BLaER1 treated with 17β-estradiol and CSF1 and Interleukin-3, amounts not matched to agents 10 nM and 100 nM (cell line): Measurements from ENCODE around the gene ATP2C2.
A peak's percentile ranks its signal among the peaks of the same experiment; 100 is the strongest.

Source experiments
- H3K27ac ChIP-seq, 11 experiments: shearing (Covaris generic); formaldehyde crosslinking; 2 replicates each; pipeline ENCODE4 v1.8.1; 2022
- H3K27me3 ChIP-seq, 11 experiments: shearing (Covaris generic); formaldehyde crosslinking; 2 replicates each; pipeline ENCODE4 v1.8.1; 2022
- H3K36me3 ChIP-seq, 11 experiments: shearing (Covaris generic); formaldehyde crosslinking; 2 replicates each; pipeline ENCODE4 v1.8.1; 2022
- H3K4me1 ChIP-seq, 10 experiments: shearing (Covaris generic); formaldehyde crosslinking; 2 replicates each; pipeline ENCODE4 v1.8.1; 2022
- H3K4me2 ChIP-seq, 11 experiments: shearing (Covaris generic); formaldehyde crosslinking; 2 replicates each; pipeline ENCODE4 v1.8.1; 2022
- H3K4me3 ChIP-seq, 10 experiments: shearing (Covaris generic); formaldehyde crosslinking; 2 replicates each; pipeline ENCODE4 v1.8.1; 2022
- H3K9ac ChIP-seq, 11 experiments: shearing (Covaris generic); formaldehyde crosslinking; 2 replicates each; pipeline ENCODE4 v1.8.1; 2022
- H3K9me3 ChIP-seq, 11 experiments: shearing (Covaris generic); formaldehyde crosslinking; replicated peaks in 1 of 11; 2 replicates each; pipeline ENCODE4 v1.8.1; 2022
- H4K20me1 ChIP-seq, 11 experiments: shearing (Covaris generic); formaldehyde crosslinking; 2 replicates each; pipeline ENCODE4 v1.8.1; 2022
- Cebpa-rat ChIP-seq, 11 experiments: shearing (Covaris generic); IDR thresholded peaks; 2 replicates each; pipeline ENCODE4 v1.8.1; 2022

The ATP2C2 gene

DNA sequence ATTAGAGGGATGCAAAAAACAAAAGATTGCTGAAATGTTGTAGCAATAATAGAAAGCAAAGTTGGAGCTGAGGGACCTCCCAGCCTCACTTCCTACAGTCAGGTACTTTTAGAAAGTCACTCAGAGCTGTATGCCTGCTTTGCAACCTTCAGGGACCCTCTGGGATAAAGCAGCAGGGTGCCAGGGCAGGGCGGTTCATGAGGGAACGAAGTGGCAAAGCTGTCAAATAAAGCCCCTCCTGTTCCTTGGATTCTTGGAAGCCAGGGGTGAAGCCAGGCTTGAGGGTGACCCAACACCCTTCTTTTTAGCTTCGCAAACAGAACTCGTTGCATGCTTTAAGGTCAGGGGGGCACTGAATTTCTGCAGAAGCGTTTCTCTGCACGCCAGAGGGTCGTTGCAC lies 767 bp downstream of the ATP2C2 start:
- TF ChIP-seq Cebpa-rat (IDR thresholded peaks at IDR 0.05): no peak
- Histone ChIP-seq H3K27me3 (peaks cover 26 to 42% (median 38%) of the 10 kb centered on the region in 11 experiments), H3K4me2 (peak overlapping the region in 2 of 11 experiments; percentile 2 to 34; a peak in 3 of 22 replicates), H3K36me3 (no peaks in the 10 kb centered on the region), H4K20me1 (no peaks in the 10 kb centered on the region; a peak in 1 of 22 replicates), H3K9me3 (no peaks in the 10 kb centered on the region), H3K27ac (no peak overlapping the region), H3K9ac (no peak overlapping the region), H3K4me3 (no peak overlapping the region), H3K4me1 (peaks cover 8 to 83% (median 58%) of the 10 kb centered on the region in 10 experiments; a peak in 19 of 20 replicates)

DNA sequence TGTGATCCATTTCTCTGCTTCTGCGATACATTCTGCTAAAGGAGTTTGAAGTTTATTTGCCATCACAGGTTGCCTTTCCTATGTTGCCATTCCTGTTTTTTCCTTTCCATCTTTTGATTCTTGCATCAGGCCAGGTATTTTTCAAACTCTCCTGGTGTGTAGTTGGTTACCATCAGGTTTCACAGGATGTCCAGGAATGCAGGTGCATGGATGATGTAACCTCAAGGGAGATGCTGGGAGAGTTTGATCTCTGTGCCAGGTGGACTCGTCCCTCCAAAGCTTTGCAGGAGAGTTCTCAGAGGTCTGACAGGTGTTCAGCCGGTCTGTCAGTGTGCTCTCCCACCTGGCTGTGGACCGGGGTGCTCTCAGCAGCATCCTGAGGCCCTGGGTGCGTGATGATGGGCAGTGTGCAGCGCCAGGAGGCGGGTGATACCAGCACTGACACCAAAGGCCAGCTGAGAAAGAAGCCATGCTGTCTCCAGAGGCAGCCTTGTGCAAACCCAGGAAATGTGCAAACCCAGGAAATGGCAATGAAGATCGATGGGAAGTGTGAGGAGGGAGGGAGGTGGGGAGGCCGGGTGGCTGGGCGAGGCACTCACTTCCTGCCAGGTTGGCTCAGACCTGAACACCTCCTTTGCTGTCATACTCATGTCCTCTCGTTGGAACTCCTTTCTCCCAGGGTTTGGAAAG lies 1.7 kb downstream of the ATP2C2 start:
- no peak overlapping the region for H3K9ac ChIP-seq
- H3K4me3 ChIP-seq: peak overlapping the region in 1 of 10 experiments; percentile 25; a peak in 1 of 20 replicates
- H4K20me1 ChIP-seq: no peaks in the 10 kb centered on the region; a peak in 1 of 22 replicates
- peak overlapping the region in 4 of 11 experiments; percentile 1 to 85 (median 58); a peak in 5 of 22 replicates for H3K27ac ChIP-seq
- H3K4me1 ChIP-seq: peaks cover 9 to 90% (median 68%) of the 10 kb centered on the region in 10 experiments; a peak in 19 of 20 replicates
- TF ChIP-seq Cebpa-rat (IDR thresholded peaks at IDR 0.05): no peak
- H3K9me3 ChIP-seq: no peaks in the 10 kb centered on the region
- H3K36me3 ChIP-seq: no peaks in the 10 kb centered on the region
- peaks cover 26 to 42% (median 38%) of the 10 kb centered on the region in 11 experiments for H3K27me3 ChIP-seq
- H3K4me2 ChIP-seq: peak overlapping the region; percentile 5 to 90 (median 74); a peak in 21 of 22 replicates

DNA sequence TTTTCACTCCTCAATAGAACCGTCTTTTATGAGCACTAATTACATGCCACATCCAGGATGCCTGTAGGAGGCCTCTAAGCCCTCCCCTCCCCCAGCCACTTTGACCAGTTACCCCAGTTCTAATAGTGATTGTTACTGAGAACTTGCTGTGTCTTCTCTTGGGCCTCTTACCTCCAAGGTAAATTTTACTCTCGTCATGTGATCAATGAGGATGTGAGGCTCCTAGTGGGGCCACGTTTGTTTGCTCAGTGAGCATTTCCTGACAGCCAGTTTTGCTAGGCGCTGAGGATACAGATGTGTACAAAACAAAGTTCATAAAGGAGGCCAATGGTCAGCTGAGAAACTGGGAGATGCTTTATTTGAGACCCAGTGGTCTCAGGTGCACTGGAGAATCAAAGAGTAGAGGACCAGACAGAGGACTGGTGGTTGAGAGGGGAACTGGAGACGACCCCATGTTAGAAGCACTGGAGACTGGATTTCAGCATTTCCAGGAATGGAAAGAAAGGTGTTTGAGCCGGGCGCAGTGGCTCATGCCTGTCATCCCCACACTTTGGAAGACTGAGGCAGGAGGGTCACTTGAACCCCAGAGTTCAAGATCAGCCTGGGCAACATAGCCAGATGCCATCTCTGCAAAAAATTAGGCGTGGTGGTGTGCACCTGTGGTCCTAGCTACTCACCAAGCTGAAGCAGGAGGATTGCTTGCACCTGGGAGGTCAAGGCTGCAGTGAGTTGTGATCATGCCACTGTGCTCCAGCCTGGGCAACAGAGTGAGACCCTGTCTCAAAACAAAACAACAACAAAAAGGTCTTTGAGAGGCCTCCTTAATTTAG lies 2.6 kb downstream of the ATP2C2 start:
- Histone ChIP-seq H3K27ac (peak overlapping the region in 6 of 11 experiments; percentile 1 to 85 (median 58); a peak in 9 of 22 replicates), H3K4me1 (peaks cover 17 to 98% (median 77%) of the 10 kb centered on the region in 10 experiments), H3K4me3 (no peak overlapping the region), H3K36me3 (no peaks in the 10 kb centered on the region), H3K4me2 (peak overlapping the region in 10 of 11 experiments; percentile 18 to 90 (median 75); a peak in 19 of 22 replicates), H4K20me1 (no peaks in the 10 kb centered on the region; a peak in 1 of 22 replicates), H3K9ac (no peak overlapping the region; a peak in 1 of 22 replicates), H3K9me3 (no peaks in the 10 kb centered on the region), H3K27me3 (peaks cover 26 to 42% (median 38%) of the 10 kb centered on the region in 11 experiments)
- TF ChIP-seq Cebpa-rat (IDR thresholded peaks at IDR 0.05): no peak

DNA sequence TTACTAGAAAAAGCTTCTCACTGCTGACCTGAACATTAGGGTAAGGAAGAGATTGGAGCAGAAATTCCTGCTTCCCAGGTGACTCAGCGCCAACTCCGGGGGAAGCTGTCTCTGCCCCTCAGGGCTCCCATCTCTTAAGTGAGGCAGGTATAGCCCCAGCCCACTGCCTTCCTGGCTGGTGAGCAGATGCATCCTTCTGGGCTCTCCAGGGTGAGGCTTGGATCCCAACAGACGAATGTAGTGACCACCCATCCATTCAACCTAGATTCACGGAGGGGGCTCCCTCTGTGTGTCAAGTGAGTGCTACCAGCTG lies 3.2 kb downstream of the ATP2C2 start:
- Histone ChIP-seq H3K4me3 (no peak overlapping the region), H4K20me1 (no peaks in the 10 kb centered on the region; a peak in 1 of 22 replicates), H3K4me1 (peaks cover 22 to 100% (median 82%) of the 10 kb centered on the region in 10 experiments), H3K4me2 (peak overlapping the region in 9 of 11 experiments; percentile 19 to 90 (median 76); a peak in 13 of 22 replicates), H3K36me3 (no peaks in the 10 kb centered on the region), H3K9ac (no peak overlapping the region), H3K27me3 (peaks cover 26 to 39% (median 37%) of the 10 kb centered on the region in 11 experiments), H3K9me3 (no peaks in the 10 kb centered on the region), H3K27ac (peak overlapping the region in 7 of 11 experiments; percentile 8 to 85 (median 74); a peak in 9 of 22 replicates)
- no peak for TF ChIP-seq Cebpa-rat (IDR thresholded peaks at IDR 0.05)

DNA sequence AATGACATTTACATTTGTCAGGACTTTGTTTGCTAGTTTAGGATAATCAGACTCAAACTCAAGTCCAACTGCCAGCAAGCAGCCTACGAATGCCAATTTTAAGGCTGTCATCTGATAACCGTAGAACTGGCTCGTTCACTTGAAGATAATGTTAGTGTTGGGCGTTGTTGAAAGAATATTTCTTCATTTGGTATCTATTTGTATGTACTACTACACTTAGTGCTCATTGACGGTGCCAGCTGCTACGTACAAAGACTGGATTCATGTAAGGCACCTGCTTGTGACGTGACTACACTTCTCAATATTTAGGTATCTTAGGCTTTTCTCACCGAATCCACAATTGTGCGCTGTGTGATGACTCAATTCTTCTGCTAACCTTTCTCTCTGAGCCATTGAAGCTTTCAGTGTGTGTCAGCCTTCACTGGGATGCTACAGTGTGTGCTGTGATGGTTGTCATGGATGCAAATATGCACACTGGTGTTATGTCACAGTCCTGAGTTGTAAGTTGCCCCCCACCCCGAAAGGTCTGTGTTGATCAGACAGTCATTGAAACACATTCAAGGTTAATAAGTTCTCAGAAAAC lies 5.7 kb downstream of the ATP2C2 start:
- no peaks in the 10 kb centered on the region for H4K20me1 ChIP-seq
- no peaks in the 10 kb centered on the region for H3K9me3 ChIP-seq
- no peak for TF ChIP-seq Cebpa-rat (IDR thresholded peaks at IDR 0.05)
- H3K27me3 ChIP-seq: peaks cover 4 to 15% (median 12%) of the 10 kb centered on the region in 11 experiments; a peak in 21 of 22 replicates
- H3K36me3 ChIP-seq: no peaks in the 10 kb centered on the region
- peak overlapping the region in 10 of 11 experiments; percentile 22 to 90 (median 70); a peak in 18 of 22 replicates for H3K4me2 ChIP-seq
- no peak overlapping the region for H3K4me3 ChIP-seq
- peaks cover 22 to 100% (median 81%) of the 10 kb centered on the region in 10 experiments for H3K4me1 ChIP-seq
- H3K27ac ChIP-seq: peak overlapping the region in 9 of 11 experiments; percentile 30 to 85 (median 74); a peak in 17 of 22 replicates
- H3K9ac ChIP-seq: peak overlapping the region in 8 of 11 experiments; percentile 6 to 66 (median 50); a peak in 10 of 22 replicates

DNA sequence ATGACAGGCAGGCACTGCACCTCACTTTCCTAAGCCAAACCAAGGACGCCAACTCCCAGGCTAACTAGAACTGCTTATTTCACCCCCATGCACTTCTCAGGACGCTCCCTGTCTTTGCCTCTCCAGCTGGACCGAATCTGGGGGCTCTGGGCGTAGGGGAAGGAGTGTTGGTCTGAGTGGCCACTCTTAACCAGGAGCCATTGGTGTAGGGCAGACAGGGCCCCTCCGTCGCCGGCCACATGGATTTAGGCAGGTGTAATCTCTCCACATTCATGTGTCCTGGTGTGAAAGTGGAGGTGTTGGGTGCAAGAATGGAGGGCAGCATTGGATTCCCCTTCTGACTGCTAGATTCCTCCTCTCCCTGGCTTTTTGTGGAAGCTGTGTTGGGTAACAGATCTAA lies 9.8 kb downstream of the ATP2C2 start:
- H3K4me2 ChIP-seq: peak overlapping the region in 4 of 11 experiments; percentile 56 to 90 (median 84); a peak in 5 of 22 replicates
- no peaks in the 10 kb centered on the region for H3K36me3 ChIP-seq

DNA sequence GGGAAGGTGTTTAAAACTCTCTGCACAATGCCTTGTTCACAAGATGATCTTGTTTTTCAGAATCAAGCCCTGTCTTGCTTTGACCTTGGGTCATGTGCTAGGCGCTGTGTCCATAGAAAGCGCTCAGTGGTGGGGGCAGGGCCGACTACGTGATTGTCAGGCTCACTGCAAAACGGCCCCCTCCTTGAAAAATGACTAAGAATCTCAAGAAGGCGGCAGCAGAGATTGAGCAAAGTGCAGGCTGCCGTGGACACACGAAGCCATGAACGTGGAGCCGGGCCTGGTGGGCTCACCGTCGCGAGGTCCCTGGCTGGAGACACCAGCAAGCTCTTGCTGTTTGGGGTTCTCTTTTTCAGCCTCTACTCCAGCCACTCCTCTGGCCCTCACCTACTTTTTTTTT lies 10.2 kb downstream of the ATP2C2 start:
- Histone ChIP-seq H3K9me3 (peaks cover 0 to 12% (median 5%) of the 10 kb centered on the region in 11 experiments; a peak in 7 of 22 replicates), H3K27ac (peak overlapping the region in 4 of 11 experiments; percentile 11 to 85 (median 63); a peak in 2 of 22 replicates), H3K4me1 (peaks cover 41 to 83% (median 66%) of the 10 kb centered on the region in 10 experiments), H3K4me2 (peak overlapping the region in 6 of 11 experiments; percentile 10 to 90 (median 60); a peak in 9 of 22 replicates), H3K27me3 (no peaks in the 10 kb centered on the region), H4K20me1 (no peaks in the 10 kb centered on the region), H3K36me3 (no peaks in the 10 kb centered on the region), H3K9ac (no peak overlapping the region), H3K4me3 (no peak overlapping the region)
- no peak for TF ChIP-seq Cebpa-rat (IDR thresholded peaks at IDR 0.05)

More for the DNA sequence above, 9.8 kb downstream of the ATP2C2 start:
- no peaks in the 10 kb centered on the region for H4K20me1 ChIP-seq
- peaks cover 41 to 87% (median 71%) of the 10 kb centered on the region in 10 experiments for H3K4me1 ChIP-seq
- H3K9me3 ChIP-seq: peaks cover 0 to 10% (median 4%) of the 10 kb centered on the region in 11 experiments; a peak in 6 of 22 replicates
- H3K27ac ChIP-seq: peak overlapping the region in 4 of 11 experiments; percentile 11 to 85 (median 63); a peak in 3 of 22 replicates
- no peak overlapping the region for H3K4me3 ChIP-seq
- TF ChIP-seq Cebpa-rat (IDR thresholded peaks at IDR 0.05): no peak
- no peak overlapping the region for H3K9ac ChIP-seq
- no peaks in the 10 kb centered on the region for H3K27me3 ChIP-seq

GRCh38 chr16:84379008-84379708 lies 10.8 kb downstream of the ATP2C2 start:
- Histone ChIP-seq H3K4me2 (peak overlapping the region in 8 of 11 experiments; percentile 21 to 90 (median 54); a peak in 13 of 22 replicates), H3K27ac (peak overlapping the region in 5 of 11 experiments; percentile 6 to 48 (median 16); a peak in 7 of 22 replicates), H3K9ac (no peak overlapping the region), H3K36me3 (no peaks in the 10 kb centered on the region), H3K4me1 (peaks cover 39 to 77% (median 60%) of the 10 kb centered on the region in 10 experiments), H3K9me3 (peaks cover 4 to 18% (median 11%) of the 10 kb centered on the region in 11 experiments; a peak in 21 of 22 replicates), H4K20me1 (no peaks in the 10 kb centered on the region), H3K4me3 (no peak overlapping the region), H3K27me3 (no peaks in the 10 kb centered on the region)
- no peak for TF ChIP-seq Cebpa-rat (IDR thresholded peaks at IDR 0.05)
